22Rv1 (cell line): Measurements from ENCODE around the gene PDSS1.
A peak's percentile ranks its signal among the peaks of the same experiment; 100 is the strongest.
"Not testable (repeated sequence)": the region's sequence is repeated elsewhere in the genome, so short reads cannot be mapped to it uniquely, and the experiment has no call there.

ENCODE experiments used
- H3K27ac ChIP-seq: fragments of 450-650 bp; 2 replicates; pipeline ENCODE4 v1.5.1; 2017
- ZFX ChIP-seq: fragments of 450-650 bp; IDR thresholded peaks from 2 replicates; pipeline ENCODE4 v1.6.1; 2017; ENCODE audit warnings: antibody characterized with exemption, borderline replicate concordance
- TF ChIP-seq, protein P1 (sequence below): fragments of 450-650 bp; IDR thresholded peaks from 2 replicates; pipeline ENCODE4 v1.5.1; 2017; ENCODE audit warnings: mild to moderate bottlenecking

The PDSS1 gene, protein sequence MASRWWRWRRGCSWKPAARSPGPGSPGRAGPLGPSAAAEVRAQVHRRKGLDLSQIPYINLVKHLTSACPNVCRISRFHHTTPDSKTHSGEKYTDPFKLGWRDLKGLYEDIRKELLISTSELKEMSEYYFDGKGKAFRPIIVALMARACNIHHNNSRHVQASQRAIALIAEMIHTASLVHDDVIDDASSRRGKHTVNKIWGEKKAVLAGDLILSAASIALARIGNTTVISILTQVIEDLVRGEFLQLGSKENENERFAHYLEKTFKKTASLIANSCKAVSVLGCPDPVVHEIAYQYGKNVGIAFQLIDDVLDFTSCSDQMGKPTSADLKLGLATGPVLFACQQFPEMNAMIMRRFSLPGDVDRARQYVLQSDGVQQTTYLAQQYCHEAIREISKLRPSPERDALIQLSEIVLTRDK

DNA sequence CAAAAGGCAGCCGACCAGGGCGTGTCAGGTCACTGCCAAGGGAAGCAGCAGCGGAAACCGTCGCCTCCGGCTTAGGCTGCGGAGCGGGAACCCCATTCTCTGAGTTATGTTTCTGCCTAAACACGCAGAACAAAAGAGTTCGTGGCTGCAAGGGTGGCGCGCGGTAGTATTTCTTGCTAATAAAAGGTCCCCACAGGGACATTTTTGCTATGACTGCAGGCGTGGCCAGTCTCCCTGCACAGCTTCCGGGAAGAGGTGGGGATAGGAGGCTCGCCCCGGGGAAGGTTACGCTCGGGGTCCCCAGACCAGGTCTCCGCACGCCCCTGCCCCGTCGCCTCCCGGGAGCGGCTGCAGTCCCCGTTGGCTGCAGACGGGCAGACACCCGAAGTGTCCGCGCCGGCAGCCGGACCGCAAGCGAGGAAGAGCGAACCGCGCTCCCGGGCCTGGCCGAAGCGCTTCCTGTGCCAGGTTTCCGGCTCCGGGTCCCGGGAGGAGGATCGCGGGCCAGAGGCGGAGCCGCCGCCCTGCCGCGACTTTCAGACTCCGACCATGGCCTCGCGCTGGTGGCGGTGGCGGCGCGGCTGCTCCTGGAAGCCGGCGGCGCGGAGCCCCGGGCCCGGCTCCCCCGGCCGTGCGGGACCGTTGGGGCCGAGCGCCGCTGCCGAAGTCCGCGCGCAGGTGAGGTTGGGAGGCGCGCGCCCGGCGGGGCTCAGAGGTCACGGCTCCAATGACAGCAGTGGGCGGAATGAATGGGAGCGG lies at the start of gene PDSS1:
PDSS1 (plus strand) TSS at position 539 of the 759 bp plus-strand sequence; CDS start at position 550, 11 bp downstream.
- peak within 1 kb of the TSS; percentile 86 for H3K27ac ChIP-seq
- TF ChIP-seq, protein P1, sequence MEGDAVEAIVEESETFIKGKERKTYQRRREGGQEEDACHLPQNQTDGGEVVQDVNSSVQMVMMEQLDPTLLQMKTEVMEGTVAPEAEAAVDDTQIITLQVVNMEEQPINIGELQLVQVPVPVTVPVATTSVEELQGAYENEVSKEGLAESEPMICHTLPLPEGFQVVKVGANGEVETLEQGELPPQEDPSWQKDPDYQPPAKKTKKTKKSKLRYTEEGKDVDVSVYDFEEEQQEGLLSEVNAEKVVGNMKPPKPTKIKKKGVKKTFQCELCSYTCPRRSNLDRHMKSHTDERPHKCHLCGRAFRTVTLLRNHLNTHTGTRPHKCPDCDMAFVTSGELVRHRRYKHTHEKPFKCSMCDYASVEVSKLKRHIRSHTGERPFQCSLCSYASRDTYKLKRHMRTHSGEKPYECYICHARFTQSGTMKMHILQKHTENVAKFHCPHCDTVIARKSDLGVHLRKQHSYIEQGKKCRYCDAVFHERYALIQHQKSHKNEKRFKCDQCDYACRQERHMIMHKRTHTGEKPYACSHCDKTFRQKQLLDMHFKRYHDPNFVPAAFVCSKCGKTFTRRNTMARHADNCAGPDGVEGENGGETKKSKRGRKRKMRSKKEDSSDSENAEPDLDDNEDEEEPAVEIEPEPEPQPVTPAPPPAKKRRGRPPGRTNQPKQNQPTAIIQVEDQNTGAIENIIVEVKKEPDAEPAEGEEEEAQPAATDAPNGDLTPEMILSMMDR = no peak
- no peak for TF ChIP-seq ZFX

DNA sequence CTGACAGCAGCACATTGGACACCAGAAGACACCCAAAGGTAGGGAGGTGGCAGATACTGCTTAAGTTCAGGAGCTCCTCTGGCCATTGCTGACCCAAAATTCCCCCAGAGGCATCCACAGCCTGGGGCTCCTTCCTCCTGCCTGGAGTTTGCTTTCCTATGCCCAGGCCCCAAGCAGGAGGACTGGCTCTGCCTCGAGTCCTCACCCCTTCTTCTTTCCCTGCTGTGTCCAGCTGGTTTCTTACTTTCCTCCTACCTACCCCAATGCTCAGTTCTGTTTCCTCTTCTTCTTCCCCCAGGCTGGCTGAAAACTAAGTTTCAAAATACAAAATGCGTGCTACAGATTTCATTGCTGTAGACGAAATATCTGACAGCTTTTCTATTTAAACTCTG lies 49.3 kb upstream of the PDSS1 start:
- H3K27ac ChIP-seq = not testable (repeated sequence)

DNA sequence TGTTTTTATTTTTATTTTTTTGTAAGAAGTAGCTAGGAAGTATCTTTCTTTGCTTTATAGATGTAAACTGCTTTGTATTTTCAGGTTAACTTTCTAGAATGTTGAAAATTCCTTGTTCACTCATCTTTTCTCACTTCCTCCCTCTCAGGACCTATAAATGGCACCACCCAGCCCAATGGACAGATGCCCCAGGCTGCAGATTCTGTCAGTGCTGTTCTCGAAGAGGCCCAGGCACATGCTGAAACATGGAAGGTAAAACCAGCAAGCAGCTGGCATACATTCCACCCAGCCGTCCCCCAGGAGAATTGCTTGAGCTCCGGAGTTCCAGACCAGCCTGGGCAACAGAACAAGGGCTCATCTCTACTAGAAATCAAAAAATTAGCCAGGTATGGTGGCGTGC lies 47.1 kb upstream of the PDSS1 start:
- H3K27ac ChIP-seq = no peak overlapping the region
- TF ChIP-seq, protein P1 = no peak
- no peak for TF ChIP-seq ZFX

DNA sequence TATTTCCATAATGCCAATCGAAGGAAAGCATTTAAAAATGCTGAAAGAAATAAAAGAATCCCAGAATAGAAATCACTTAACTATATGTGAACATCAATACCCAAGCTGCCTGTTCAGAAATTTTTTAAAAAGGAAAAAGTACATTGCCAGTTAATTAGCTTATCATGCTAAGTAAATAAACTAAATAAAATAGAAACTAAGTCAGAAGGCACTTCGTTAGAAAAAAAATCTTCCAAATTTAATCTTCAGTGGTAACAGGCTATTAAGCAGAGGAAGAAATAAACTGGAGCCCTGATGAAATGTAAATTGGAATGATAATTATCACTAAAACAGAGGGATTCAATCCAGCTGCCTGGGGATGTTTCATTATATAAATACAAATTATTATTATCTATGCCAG lies 46.0 kb upstream of the PDSS1 start:
- H3K27ac ChIP-seq = not testable (repeated sequence)

DNA sequence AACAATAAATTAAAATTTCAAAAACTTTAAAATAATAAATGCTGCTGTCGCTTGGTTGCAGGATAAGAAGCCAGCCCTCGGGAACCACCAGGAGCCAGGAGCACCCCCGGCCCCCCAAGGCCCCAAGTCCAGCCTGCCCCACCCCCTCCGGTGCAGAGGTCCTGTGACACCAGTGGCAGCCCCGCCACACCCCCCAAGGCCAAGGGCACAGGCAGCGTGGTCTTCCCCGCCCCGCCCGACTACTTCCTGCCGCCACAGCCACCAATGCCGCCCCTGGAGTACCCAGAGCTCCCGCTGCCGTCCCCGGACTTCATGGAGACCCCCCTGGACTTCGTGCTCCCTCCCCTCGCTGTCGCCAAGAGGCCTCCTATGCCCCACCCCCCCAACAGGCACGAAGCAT lies 44.5 kb upstream of the PDSS1 start:
- TF ChIP-seq, protein P1 = no peak
- TF ChIP-seq ZFX = no peak

DNA sequence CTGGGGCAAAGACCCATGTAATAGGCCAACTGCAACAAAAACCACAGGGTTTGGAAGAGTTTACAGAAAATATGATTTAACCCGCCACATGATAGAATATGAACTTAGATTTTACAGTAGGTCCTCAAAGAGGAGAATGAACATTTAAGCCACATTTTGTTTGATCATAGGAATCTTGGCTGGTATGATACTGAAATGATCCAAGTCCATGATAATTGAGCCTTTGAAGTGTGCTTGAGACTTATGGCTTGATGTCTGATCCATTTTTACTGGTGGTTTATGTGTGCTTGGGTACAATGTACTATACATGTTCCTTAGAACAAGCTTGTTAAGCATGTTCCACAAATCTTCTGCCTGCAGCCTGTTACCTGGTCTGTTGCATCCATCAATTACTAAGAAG lies 41.8 kb upstream of the PDSS1 start:
- TF ChIP-seq, protein P1 = no peak
- TF ChIP-seq ZFX = no peak
- no peak overlapping the region for H3K27ac ChIP-seq

More for the DNA sequence above, 44.5 kb upstream of the PDSS1 start:
- H3K27ac ChIP-seq = no peak overlapping the region

DNA sequence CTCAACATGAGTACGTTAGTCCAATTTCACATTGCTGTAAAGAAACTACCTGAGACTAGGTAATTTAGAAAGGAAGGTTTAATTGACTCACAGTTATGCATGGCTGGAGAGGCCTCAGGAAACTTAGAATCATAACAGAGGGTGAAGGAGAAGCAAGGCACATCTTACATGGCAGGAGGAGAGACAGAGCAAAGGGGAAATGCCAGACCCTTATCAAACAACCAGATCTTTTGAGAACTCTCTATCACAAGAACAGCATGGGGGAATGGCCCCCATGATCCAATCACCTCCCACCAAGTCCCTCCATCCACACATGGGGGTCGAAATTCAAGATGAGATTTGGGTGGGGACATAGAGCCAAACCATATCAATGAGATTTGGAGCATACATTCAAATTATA lies 34.6 kb upstream of the PDSS1 start:
- no peak for TF ChIP-seq ZFX
- TF ChIP-seq, protein P1 = no peak

DNA sequence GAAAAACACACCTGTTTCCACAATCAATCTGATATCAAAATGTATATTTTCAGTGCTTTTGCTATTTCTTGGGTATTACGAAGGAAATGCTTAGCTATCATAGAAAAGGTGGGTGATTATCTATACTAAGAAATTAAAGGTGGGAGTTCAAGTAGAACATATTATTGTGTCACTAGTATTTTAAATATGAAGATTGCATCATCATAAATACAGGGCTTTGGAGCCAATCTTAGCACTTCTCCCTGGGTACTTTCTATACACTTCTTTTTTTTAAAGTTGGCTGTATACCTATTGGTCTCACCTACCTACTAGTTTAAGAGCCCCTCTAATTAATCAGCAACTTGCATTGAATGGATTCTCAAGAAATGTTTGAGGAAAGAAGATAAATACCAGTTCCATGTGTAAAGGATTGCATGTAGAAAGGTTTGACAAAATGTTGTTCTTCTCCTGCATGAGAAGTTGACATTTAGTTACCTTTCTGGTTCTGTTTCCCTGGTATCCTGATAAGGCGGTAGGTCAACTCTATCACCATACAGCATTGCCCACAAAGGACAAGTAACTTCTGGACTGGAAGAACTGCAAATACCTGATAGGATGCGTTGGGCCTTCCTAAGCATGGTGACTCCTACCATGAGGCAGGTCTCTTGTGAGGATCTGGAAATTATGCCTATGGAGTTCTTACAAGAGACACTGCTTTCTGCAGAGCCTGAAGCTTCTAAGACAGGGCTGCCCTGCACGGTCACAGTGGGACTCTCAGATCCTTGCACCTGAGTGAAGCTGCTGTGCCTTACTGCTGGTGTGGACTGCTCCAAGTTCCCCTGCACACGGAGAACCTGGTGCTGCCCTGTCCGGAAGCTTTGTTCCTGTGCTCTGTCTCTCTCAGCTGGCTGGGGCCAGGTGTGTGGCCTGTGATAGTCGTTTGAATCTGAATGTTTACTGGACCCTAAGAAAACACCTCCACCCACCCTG lies 32.1 kb upstream of the PDSS1 start:
- TF ChIP-seq, protein P1 = no peak
- TF ChIP-seq ZFX = no peak
- no peak overlapping the region for H3K27ac ChIP-seq

More for the DNA sequence above, 34.6 kb upstream of the PDSS1 start:
- no peak overlapping the region for H3K27ac ChIP-seq
